Nephron (organoid): ENCODE results near the gene KCNG2.

Source experiments
- H3K27ac Mint-ChIP-seq, 3 experiments: 2 replicates each; pipeline ENCODE4 v1.8.0; 2020; ENCODE audit warnings: mixed read lengths in 3 of 3, mild to moderate bottlenecking in 2 of 3, moderate library complexity in 1 of 3
- H3K27me3 Mint-ChIP-seq: 2 replicates; pipeline ENCODE4 v1.8.0; 2021; ENCODE audit warnings: low read depth, mild to moderate bottlenecking, moderate library complexity, mixed read lengths
- H3K36me3 Mint-ChIP-seq: 2 replicates; pipeline ENCODE4 v1.8.0; 2020; ENCODE audit warnings: low read depth, mixed read lengths
- H3K4me1 Mint-ChIP-seq: 2 replicates; pipeline ENCODE4 v1.8.0; 2020; ENCODE audit warnings: mixed read lengths
- H3K4me3 Mint-ChIP-seq, 3 experiments: 2 replicates each; pipeline ENCODE4 v1.8.0; 2020; ENCODE audit warnings: mild to moderate bottlenecking in 3 of 3, mixed read lengths in 3 of 3, moderate library complexity in 2 of 3
- H3K9me3 Mint-ChIP-seq: 2 replicates; pipeline ENCODE4 v1.8.0; 2020; ENCODE audit warnings: mixed read lengths
- CTCF ChIP-seq, 3 experiments: fragments of 200-600 bp; sonication (generic); IDR thresholded peaks; one replicate each; pipeline ENCODE4 v1.5.0; 2021; ENCODE audit warnings: antibody characterized with exemption in 3 of 3; ENCODE audit not compliant: unreplicated experiment in 3 of 3

The KCNG2 gene

GRCh38 chr18:79855147-79855933 is 57.6 kb downstream of the KCNG2 start:
- TF ChIP-seq CTCF (IDR thresholded peaks at IDR 0.05; ENCODE audit: unreplicated experiment in 3 of 3): no peak

GRCh38 chr18:79856119-79857007 is 58.6 kb downstream of the KCNG2 start:
- Mint-ChIP-seq H3K4me1 (peaks cover 13% of the 10 kb centered on the region), H3K27ac (peak overlapping the region in 1 of 3 experiments; percentile 72), H3K27me3 (peaks cover 6% of the 10 kb centered on the region), H3K4me3 (no peak overlapping the region), H3K9me3 (peaks cover 5% of the 10 kb centered on the region), H3K36me3 (no peaks in the 10 kb centered on the region)
- TF ChIP-seq CTCF (IDR thresholded peaks at IDR 0.05; ENCODE audit: unreplicated experiment in 3 of 3): no peak

More at GRCh38 chr18:79855147-79855933, 57.6 kb downstream of the KCNG2 start:
- H3K4me1 Mint-ChIP-seq: peaks cover 13% of the 10 kb centered on the region
- H3K9me3 Mint-ChIP-seq: peaks cover 5% of the 10 kb centered on the region
- no peaks in the 10 kb centered on the region for H3K36me3 Mint-ChIP-seq
- no peak overlapping the region for H3K4me3 Mint-ChIP-seq
- no peak overlapping the region for H3K27ac Mint-ChIP-seq
- peaks cover 6% of the 10 kb centered on the region for H3K27me3 Mint-ChIP-seq

- peaks cover 14% of the 10 kb centered on the region for H3K27me3 Mint-ChIP-seq
- TF ChIP-seq CTCF (IDR thresholded peaks at IDR 0.05; ENCODE audit: unreplicated experiment in 3 of 3): no peak
- H3K4me1 Mint-ChIP-seq: peaks cover 13% of the 10 kb centered on the region
- peaks cover 13% of the 10 kb centered on the region for H3K9me3 Mint-ChIP-seq
- peak overlapping the region; percentile 34 to 72 (median 51) for H3K27ac Mint-ChIP-seq
- no peaks in the 10 kb centered on the region for H3K36me3 Mint-ChIP-seq
- H3K4me3 Mint-ChIP-seq: peak overlapping the region; percentile 18 to 47 (median 30)
Observed at GRCh38 chr18:79857082-79857671, 59.4 kb downstream of the KCNG2 start.

GRCh38 chr18:79859314-79859713 is 61.6 kb downstream of the KCNG2 start:
- no peak for TF ChIP-seq CTCF (IDR thresholded peaks at IDR 0.05; ENCODE audit: unreplicated experiment in 3 of 3)
- H3K27ac Mint-ChIP-seq: no peak overlapping the region
- H3K36me3 Mint-ChIP-seq: no peaks in the 10 kb centered on the region
- no peak overlapping the region for H3K4me3 Mint-ChIP-seq
- H3K27me3 Mint-ChIP-seq: peaks cover 15% of the 10 kb centered on the region
- H3K4me1 Mint-ChIP-seq: peaks cover 13% of the 10 kb centered on the region
- peaks cover 13% of the 10 kb centered on the region for H3K9me3 Mint-ChIP-seq

- peaks cover 9% of the 10 kb centered on the region for H3K27me3 Mint-ChIP-seq
- peaks cover 13% of the 10 kb centered on the region for H3K4me1 Mint-ChIP-seq
- TF ChIP-seq CTCF (IDR thresholded peaks at IDR 0.05; ENCODE audit: unreplicated experiment in 3 of 3): no peak
- no peak overlapping the region for H3K4me3 Mint-ChIP-seq
- H3K27ac Mint-ChIP-seq: no peak overlapping the region
- no peaks in the 10 kb centered on the region for H3K36me3 Mint-ChIP-seq
- H3K9me3 Mint-ChIP-seq: peaks cover 13% of the 10 kb centered on the region
Observed at GRCh38 chr18:79861687-79862086, 63.9 kb downstream of the KCNG2 start.
